SK-N-SH treated with all-trans-retinoic acid at 6 μM for 48 hours (cell line): ENCODE results near the gene PLA2G4A.

Experiments
- ZNF8 ChIP-seq: fragments of 450-650 bp; formaldehyde crosslinking; IDR thresholded peaks from 2 replicates; pipeline ENCODE4 v1.5.0; 2020; ENCODE audit warnings: mild to moderate bottlenecking, moderate library complexity
- TF ChIP-seq, protein P1 (sequence below): fragments of 250-450 bp; sonication (Bioruptor Pico); IDR thresholded peaks from 2 replicates; pipeline ENCODE4 v1.8.0; 2021; ENCODE audit warnings: low read depth, mild to moderate bottlenecking, moderate library complexity, borderline replicate concordance

DNA sequence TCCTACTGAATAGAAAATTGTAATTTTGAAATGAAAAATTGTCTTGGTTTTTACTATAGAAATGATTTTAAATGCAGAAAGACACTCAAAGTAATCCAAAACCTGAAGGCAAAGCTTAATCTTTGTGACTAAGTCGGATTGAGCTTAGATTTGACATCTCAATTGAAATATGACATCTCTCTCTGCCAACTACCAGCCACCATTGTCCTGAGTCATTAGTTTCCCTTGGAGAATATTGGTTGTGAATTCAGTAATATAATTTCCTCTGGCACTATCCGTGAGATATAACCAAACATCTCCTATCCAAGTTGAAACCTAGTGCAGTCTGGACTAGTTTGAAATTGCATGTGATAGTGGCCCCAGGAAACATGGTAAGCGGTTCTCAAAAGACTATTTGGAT, 37.1 kb downstream of the PLA2G4A start:
- no peak for TF ChIP-seq ZNF8
- TF ChIP-seq, protein P1, sequence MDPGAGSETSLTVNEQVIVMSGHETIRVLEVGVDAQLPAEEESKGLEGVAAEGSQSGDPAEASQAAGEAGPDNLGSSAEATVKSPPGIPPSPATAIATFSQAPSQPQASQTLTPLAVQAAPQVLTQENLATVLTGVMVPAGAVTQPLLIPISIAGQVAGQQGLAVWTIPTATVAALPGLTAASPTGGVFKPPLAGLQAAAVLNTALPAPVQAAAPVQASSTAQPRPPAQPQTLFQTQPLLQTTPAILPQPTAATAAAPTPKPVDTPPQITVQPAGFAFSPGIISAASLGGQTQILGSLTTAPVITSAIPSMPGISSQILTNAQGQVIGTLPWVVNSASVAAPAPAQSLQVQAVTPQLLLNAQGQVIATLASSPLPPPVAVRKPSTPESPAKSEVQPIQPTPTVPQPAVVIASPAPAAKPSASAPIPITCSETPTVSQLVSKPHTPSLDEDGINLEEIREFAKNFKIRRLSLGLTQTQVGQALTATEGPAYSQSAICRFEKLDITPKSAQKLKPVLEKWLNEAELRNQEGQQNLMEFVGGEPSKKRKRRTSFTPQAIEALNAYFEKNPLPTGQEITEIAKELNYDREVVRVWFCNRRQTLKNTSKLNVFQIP (CRISPR knock-in tag): no peak
